GM19467 (cell line): ENCODE data around the gene COLQ.

Experiments used
- ATAC-seq: cut with Tn5 transposase; IDR thresholded peaks from one replicate; pipeline ENCODE4 v1.9.1; 2021; ENCODE audit warnings: mild to moderate bottlenecking, moderate library complexity; ENCODE audit not compliant: unreplicated experiment

COLQ gene

GRCh38 chr3:15520804-15521572 lies 518 bp downstream of the COLQ start:
- ATAC-seq = no peak

- ATAC-seq = no peak
These were observed 1.3 kb downstream of the COLQ start for GRCh38 chr3:15520185-15520584.

GRCh38 chr3:15519096-15519495 lies 2.4 kb downstream of the COLQ start:
- ATAC-seq = no peak

DNA sequence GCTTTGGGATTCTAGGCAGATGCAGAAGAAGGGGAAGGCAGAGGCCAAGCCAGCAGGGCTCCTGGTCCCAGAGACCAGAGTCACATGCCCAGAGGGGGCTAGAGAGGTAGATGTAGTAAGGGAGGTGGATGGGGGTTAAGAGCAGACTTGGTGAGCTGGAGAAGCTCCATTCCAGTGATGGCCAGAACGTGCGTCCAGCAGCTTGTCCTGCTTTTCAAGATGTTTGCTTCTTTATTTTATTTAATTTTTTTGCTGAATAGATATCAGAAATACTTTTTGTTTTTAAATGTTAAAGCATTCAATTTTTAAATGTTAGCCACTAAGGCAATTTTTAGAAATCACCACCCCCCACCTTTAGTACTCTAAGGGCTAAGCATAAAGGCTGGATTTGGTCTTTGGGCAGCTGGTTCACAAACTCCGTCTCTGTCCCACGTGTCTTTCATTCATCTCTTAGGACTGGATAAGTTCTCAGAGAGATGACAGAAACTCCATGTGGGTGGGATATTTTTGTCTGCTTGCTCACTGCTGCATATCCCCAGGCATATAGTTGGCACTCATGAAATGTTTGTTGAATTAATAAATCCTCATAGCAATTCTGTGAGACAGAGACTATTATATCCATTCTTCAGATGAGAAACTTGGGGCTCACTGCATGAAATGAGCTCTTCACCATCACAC lies 6.7 kb downstream of the COLQ start:
- no peak for ATAC-seq

GRCh38 chr3:15513810-15514662 lies 7.5 kb downstream of the COLQ start:
- ATAC-seq = no peak

- no peak for ATAC-seq
These were observed 8.4 kb downstream of the COLQ start for GRCh38 chr3:15513116-15513515.

DNA sequence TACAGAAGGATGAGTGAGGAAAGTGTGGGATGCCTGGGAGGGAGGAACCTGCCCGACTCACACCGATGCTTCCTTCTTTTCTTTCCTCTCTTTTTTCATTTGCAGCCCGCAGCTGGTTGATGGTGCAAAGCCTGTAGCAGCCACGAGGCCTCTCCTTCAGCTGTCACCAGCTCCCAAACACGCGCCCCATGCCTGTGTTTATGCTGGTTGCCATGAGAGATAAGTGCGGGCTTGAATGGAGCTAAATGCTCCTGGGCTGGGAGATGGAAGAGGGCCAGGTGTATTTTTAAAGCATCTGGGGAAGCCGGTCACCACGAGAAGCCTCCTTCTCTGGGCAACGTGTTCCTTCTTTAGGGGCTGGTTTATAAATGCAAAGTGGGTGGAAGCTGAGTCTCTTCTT lies 9.3 kb downstream of the COLQ start:
- ATAC-seq = no peak

DNA sequence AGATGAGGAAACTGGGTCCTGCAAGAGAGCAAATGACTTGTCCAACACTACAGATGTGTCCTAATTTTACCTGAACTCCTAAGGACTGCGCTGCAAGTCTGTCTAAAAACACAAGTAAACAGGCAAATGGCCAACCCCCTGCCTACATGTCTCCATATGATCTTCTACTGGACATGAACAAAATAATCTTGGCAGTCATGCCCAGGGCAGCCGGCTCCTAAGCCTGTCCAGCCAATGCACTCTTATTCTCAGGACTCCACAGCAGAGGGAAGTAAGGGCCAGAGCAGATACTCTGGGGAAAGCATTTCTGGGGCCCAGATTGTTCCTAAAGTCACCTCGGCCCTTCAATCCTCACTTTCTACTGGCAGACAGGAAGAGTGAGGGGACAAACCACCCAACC lies 10.3 kb downstream of the COLQ start:
- no peak for ATAC-seq

DNA sequence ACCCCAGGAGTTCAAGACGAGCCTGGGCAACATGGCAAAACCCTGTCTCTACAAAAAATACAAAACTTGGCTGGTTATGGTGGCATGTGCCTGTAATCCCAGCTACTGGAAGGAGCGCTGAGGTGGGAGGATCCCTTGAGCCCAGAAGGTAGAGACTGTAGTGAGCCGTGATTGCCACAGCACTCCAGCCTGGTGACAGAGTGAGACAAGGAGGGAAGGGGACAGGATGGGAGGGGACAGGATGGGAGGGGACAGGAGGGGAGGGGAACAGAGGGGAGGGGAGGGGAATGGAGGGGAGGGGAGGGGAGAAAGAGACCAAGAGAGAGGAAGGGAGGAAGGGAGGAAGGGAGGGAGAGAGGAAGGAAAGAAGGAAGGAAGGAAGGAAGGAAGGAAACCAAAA lies 11.0 kb downstream of the COLQ start:
- no peak for ATAC-seq

- no peak for ATAC-seq
These were observed 14.9 kb downstream of the COLQ start for GRCh38 chr3:15506571-15506970.

DNA sequence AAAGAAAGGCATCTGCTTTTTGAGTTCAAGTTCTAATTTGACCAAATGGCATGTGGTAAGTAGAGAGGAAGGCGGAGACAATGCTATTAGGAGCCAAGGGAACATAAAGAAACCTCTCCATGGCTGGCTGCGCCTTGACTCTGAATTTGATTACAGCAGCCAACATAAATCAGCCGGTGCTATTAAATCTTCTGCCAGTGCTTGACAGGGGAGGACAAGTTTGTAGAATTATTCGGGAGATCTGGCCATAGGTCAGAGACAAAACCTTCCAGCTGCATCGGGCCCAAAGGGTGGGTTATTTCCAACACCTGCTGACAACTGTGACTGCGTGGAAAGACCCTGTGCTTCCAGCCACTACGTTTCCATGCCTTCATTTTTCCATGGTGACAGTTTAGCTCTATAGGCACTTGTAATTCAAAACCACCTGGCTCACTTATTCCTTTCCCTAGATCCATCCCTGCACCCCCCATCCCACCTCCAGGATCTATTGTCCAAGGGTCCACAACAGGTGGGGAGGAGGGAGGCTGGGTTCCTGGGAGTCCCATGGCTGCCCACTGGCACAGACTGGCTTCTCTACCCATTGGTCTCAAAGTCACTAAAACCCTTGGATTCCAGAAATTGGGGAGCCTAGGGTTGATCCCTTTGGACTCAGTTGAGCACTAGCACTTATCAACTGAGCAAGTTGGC lies 15.9 kb downstream of the COLQ start:
- ATAC-seq = no peak

GRCh38 chr3:15502616-15503015 lies 18.9 kb downstream of the COLQ start:
- ATAC-seq = no peak

DNA sequence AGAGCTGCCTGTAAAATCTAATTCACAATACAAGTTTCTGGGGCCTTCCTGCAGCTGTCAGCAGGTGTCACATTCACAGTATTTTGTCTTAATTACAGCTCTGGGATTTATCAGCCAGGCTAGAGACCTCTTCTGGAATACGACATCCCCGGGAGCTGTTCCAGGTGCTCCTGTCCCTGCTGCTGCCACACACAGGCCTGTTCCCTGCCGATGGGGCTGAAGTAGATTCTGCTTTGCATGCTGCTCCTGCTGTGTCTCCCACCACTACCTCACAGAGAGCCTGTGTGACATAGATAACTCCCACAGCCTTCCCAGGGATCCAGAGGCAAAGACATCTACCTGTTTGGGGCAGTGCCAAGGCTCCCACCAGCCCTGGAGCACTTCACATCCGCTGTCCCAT lies 20.4 kb downstream of the COLQ start:
- ATAC-seq = no peak

DNA sequence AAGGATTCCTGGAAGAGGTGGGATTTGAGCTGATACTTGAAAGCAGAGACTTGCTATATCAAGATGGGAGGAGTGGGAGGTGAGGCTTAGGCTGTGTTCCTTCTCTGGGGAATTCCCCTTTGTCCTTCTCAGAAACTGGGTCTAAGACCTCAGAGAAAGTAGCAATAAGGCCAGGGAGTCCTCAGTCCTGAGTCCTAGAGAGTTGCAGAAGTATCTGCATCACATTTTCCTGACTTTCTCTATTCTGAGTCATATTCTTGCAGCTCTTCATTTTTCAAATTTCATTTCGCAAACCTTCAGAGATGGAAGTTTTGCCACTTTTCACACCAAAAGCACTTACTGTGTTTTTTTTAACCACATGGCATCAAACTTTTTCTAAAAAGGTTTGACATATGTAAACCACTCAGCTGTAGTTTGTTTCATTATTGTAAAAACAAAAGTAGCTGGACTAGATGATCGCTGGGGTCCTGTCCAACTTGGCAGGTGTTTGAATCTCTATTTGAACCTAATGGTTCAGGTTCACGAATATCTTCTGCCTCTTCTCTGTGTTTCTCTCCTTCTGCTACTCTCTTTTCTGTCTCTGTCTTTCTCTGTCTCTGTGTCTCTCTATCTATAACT lies 21.3 kb downstream of the COLQ start:
- no peak for ATAC-seq

- no peak for ATAC-seq
These were observed 22.0 kb downstream of the COLQ start for GRCh38 chr3:15499536-15499935.

- ATAC-seq = no peak
These were observed 22.9 kb downstream of the COLQ start for GRCh38 chr3:15498431-15499214.

GRCh38 chr3:15497964-15498363 lies 23.5 kb downstream of the COLQ start:
- ATAC-seq = no peak

DNA sequence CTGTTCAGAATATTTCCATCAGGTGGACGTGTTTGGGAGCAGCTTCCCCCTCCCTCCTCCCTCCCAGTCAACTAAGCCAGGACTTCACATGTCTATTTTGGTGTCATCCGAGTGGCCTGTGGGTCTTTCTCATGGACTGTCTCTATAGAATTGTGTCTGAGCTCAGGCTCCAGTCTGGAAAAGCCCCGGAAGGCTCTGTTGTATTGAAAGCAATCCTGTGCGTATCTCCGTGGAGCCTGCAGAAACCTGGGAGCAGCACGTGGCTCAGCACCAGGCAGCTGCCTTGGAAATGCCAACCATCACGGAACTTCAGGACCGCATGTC lies 25.2 kb downstream of the COLQ start:
- ATAC-seq = no peak

GRCh38 chr3:15495461-15496340 lies 25.8 kb downstream of the COLQ start:
- no peak for ATAC-seq
